OCI-LY1 (cell line): ENCODE measurements around the gene RNF111.

Source experiments
- H2AFZ ChIP-seq: fragments of 200-600 bp; sonication (generic), shearing (Covaris generic); 2 replicates; pipeline ENCODE4 v1.6.0; 2014; ENCODE audit warnings: antibody characterized with exemption, mild to moderate bottlenecking, low read length
- H3F3A ChIP-seq: fragments of 200-600 bp; sonication (generic), shearing (Covaris generic); 2 replicates; pipeline ENCODE4 v1.6.0; 2014; ENCODE audit warnings: mild to moderate bottlenecking, antibody characterized with exemption, low read length, moderate library complexity; ENCODE audit not compliant: insufficient read depth
- H3K27ac ChIP-seq: fragments of 200-600 bp; sonication (generic); 2 replicates; pipeline ENCODE4 v1.5.1; 2014; ENCODE audit warnings: low read length, mixed run types, mild to moderate bottlenecking, low read depth; ENCODE audit not compliant: poor library complexity, severe bottlenecking
- H3K27me3 ChIP-seq: fragments of 200-600 bp; sonication (generic); 2 replicates; pipeline ENCODE4 v1.6.0; 2014; ENCODE audit warnings: antibody characterized with exemption, mild to moderate bottlenecking, low read length, moderate library complexity; ENCODE audit not compliant: insufficient read depth
- H3K36me3 ChIP-seq: fragments of 200-600 bp; sonication (generic); 2 replicates; pipeline ENCODE4 v1.6.1; 2014; ENCODE audit warnings: mild to moderate bottlenecking, antibody characterized with exemption, low read length, moderate library complexity, mixed read lengths; ENCODE audit not compliant: insufficient read depth
- H3K4me1 ChIP-seq: fragments of 200-600 bp; sonication (generic); 2 replicates; pipeline ENCODE4 v1.5.1; 2014; ENCODE audit warnings: mild to moderate bottlenecking, low read length, moderate library complexity; ENCODE audit not compliant: insufficient read depth, severe bottlenecking
- H3K4me2 ChIP-seq: fragments of 200-600 bp; sonication (generic), shearing (Covaris generic); 2 replicates; pipeline ENCODE4 v1.6.1; 2014; ENCODE audit warnings: low read length
- H3K4me3 ChIP-seq: fragments of 200-600 bp; sonication (generic); 2 replicates; pipeline ENCODE4 v1.5.1; 2014; ENCODE audit warnings: low read length, low read depth, mild to moderate bottlenecking, mixed read lengths; ENCODE audit not compliant: poor library complexity, severe bottlenecking
- H3K79me2 ChIP-seq: fragments of 200-600 bp; shearing (Covaris generic); 2 replicates; pipeline ENCODE4 v1.6.1; 2016; ENCODE audit warnings: mixed run types, low read length, mixed read lengths; ENCODE audit not compliant: insufficient read depth
- H3K9ac ChIP-seq: fragments of 200-600 bp; sonication (generic), shearing (Covaris generic); 2 replicates; pipeline ENCODE4 v1.6.1; 2014; ENCODE audit warnings: mild to moderate bottlenecking, low read length, mixed read lengths
- H3K9me2 ChIP-seq: fragments of 200-600 bp; sonication (generic), shearing (Covaris generic); 2 replicates; pipeline ENCODE4 v1.6.1; 2014; ENCODE audit warnings: low read depth, mild to moderate bottlenecking, low read length, mixed read lengths
- H3K9me3 ChIP-seq: fragments of 200-600 bp; shearing (Covaris generic); 2 replicates; pipeline ENCODE4 v1.6.1; 2014; ENCODE audit warnings: low read length, mixed read lengths
- H4K20me1 ChIP-seq: fragments of 200-600 bp; sonication (generic), shearing (Covaris generic); 2 replicates; pipeline ENCODE4 v1.6.0; 2016; ENCODE audit warnings: mild to moderate bottlenecking, low read length; ENCODE audit not compliant: insufficient read depth
- EZH2 ChIP-seq: fragments of 200-600 bp; sonication (generic), shearing (Covaris generic); IDR thresholded peaks from 2 replicates; pipeline ENCODE4 v1.8.0; 2017; ENCODE audit warnings: borderline replicate concordance, mixed run types, mild to moderate bottlenecking, antibody characterized with exemption, low read length, moderate library complexity, mixed read lengths
- TF ChIP-seq, protein P1 (sequence below): fragments of 200-600 bp; sonication (generic), shearing (Covaris generic); IDR thresholded peaks from 2 replicates; pipeline ENCODE4 v1.5.1; 2017; ENCODE audit warnings: mild to moderate bottlenecking, antibody characterized with exemption, low read length, moderate library complexity, mixed read lengths

The RNF111 gene

DNA sequence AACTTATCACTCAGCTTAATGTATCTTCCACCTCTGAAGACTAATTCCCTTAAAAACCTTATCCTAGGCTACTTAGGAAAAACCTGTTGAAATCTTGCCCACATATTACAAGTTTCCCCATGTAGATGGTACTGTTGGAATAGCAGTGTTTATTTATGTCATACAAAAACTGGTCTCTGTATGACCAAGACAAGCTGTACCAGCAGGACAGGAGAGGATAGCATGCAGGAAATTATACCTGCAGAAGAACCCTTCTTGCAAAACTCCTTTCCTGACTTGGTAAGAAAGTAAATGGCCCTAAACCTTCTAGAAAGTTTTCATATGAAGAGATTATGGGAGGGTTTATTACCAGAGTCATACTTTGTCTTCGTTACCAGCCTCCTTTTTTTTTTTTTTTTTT, 25.3 kb upstream of the RNF111 start:
- Histone ChIP-seq H4K20me1 (no peaks in the 10 kb centered on the region), H3K79me2 (no peaks in the 10 kb centered on the region), H3K9ac (no peak overlapping the region), H3K9me2 (no peaks in the 10 kb centered on the region), H3K27me3 (no peaks in the 10 kb centered on the region), H3K9me3 (no peaks in the 10 kb centered on the region), H3K4me3 (no peak overlapping the region), H3K27ac (no peak overlapping the region), H3K4me1 (peaks cover 1% of the 10 kb centered on the region), H3K36me3 (no peaks in the 10 kb centered on the region), H2AFZ (no peak overlapping the region), H3K4me2 (no peak overlapping the region), H3F3A (no peaks in the 10 kb centered on the region)
- TF ChIP-seq EZH2, result no peak
- TF ChIP-seq, protein P1, sequence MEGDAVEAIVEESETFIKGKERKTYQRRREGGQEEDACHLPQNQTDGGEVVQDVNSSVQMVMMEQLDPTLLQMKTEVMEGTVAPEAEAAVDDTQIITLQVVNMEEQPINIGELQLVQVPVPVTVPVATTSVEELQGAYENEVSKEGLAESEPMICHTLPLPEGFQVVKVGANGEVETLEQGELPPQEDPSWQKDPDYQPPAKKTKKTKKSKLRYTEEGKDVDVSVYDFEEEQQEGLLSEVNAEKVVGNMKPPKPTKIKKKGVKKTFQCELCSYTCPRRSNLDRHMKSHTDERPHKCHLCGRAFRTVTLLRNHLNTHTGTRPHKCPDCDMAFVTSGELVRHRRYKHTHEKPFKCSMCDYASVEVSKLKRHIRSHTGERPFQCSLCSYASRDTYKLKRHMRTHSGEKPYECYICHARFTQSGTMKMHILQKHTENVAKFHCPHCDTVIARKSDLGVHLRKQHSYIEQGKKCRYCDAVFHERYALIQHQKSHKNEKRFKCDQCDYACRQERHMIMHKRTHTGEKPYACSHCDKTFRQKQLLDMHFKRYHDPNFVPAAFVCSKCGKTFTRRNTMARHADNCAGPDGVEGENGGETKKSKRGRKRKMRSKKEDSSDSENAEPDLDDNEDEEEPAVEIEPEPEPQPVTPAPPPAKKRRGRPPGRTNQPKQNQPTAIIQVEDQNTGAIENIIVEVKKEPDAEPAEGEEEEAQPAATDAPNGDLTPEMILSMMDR, result no peak

DNA sequence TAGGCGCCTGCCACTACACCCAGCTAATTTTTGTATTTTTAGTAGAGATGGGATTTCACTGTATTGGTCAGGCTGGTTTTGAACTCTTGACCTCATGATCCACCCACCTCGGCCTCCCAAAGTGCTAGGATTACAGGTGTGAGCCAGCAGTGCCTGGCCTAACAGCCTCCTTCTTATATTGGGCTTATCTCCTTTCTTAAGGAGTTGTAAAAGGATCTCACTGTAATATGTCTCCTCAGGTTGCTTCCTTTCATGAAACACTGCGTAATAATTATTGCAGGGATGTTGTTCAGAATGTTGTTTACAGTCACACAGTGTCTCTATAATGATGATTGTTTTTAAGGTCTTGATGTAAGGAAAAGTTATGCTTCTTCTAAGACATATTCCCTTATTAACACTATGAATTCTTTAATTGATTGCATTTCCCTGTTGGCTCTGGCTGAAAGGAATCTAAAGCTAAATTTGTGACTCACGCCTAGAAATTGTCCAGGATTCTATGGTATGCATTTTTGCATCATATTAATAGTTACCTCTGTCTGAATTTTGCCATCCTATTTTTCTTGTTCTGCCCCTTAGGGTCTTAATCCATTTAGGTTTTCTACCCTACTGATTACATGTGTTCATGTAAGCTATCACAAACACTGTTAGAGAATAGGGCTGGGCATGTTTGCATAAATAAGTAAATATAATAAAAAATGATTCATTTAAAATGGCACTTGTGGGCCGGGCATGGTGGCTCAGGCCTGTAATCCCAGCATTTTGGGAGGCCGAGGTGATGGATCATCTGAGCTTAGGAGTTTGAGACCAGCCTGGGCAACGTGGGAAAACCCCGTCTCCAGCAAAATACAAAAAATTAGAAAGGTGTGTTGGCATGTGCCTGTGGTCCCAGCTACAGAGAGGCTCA, 24.5 kb upstream of the RNF111 start:
- Histone ChIP-seq H4K20me1 (no peaks in the 10 kb centered on the region), H3K27me3 (no peaks in the 10 kb centered on the region), H3K27ac (no peak overlapping the region), H3F3A (no peaks in the 10 kb centered on the region), H3K36me3 (no peaks in the 10 kb centered on the region), H3K9me3 (no peaks in the 10 kb centered on the region), H3K9me2 (no peaks in the 10 kb centered on the region), H3K79me2 (no peaks in the 10 kb centered on the region), H3K4me1 (no peaks in the 10 kb centered on the region), H3K9ac (no peak overlapping the region), H3K4me3 (no peak overlapping the region), H2AFZ (no peak overlapping the region), H3K4me2 (no peak overlapping the region)
- TF ChIP-seq, protein P1, result no peak
- no peak for TF ChIP-seq EZH2

DNA sequence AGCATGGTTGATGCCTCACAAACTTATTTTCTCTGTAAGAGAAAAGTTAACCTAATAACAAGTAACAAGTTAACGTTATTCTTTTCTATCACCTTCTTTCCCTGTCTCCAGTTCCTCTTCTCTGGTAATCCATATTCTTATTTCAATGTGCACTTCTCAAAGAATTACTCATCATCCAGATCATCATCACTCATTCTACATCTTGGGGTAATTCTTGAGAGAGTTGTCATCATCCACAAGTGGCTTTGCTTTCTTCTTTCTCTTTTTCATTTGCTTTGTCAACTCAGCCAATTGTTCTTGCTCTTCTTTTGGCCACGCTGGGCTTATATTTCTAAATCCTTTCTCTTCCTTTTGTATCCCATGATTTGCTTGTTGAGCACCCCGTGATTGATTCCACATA, 20.8 kb upstream of the RNF111 start:
- Histone ChIP-seq H3K4me2 (no peak overlapping the region), H3K4me3 (no peak overlapping the region), H3K27me3 (no peaks in the 10 kb centered on the region), H3K36me3 (no peaks in the 10 kb centered on the region), H3K4me1 (no peaks in the 10 kb centered on the region), H3K9me2 (no peaks in the 10 kb centered on the region), H2AFZ (no peak overlapping the region), H4K20me1 (no peaks in the 10 kb centered on the region), H3F3A (no peaks in the 10 kb centered on the region), H3K9ac (no peak overlapping the region), H3K9me3 (no peaks in the 10 kb centered on the region), H3K27ac (no peak overlapping the region), H3K79me2 (no peaks in the 10 kb centered on the region)
- TF ChIP-seq EZH2, result no peak
- TF ChIP-seq, protein P1, result no peak
